Stimulated activated CD8-positive, alpha-beta memory T cell treated with anti-CD3 and anti-CD28 coated beads, Interleukin-7, amount 100 ng/mL, for 4 hours (primary cell): Measurements from ENCODE around the gene GPR153.

Experiments used
- DNase-seq, 2 donors: peaks; one replicate each; pipeline ENCODE4 v3.0.0-alpha.2; 2020; ENCODE audit warnings: low read depth in 2 of 2

Gene GPR153

GRCh38 chr1:6269720-6270400, 9.0 kb upstream of the GPR153 start:
- no peak for DNase-seq

GRCh38 chr1:6269296-6269695, 8.4 kb upstream of the GPR153 start:
- no peak for DNase-seq

- DNase-seq: no peak
Observed at GRCh38 chr1:6268415-6268814, 7.5 kb upstream of the GPR153 start.

- no peak for DNase-seq
Observed at GRCh38 chr1:6267686-6268322, 6.9 kb upstream of the GPR153 start.

- DNase-seq: no peak
Observed at GRCh38 chr1:6266641-6267040, 5.7 kb upstream of the GPR153 start.

- no peak for DNase-seq
Observed at GRCh38 chr1:6265151-6265550, 4.3 kb upstream of the GPR153 start.

- no peak for DNase-seq
Observed at GRCh38 chr1:6263716-6264115, 2.8 kb upstream of the GPR153 start.

- no peak for DNase-seq
Observed at GRCh38 chr1:6262555-6263420, 1.9 kb upstream of the GPR153 start.

GRCh38 chr1:6261615-6261995, 707 bp upstream of the GPR153 start:
- DNase-seq: no peak

- peak in 1 of 2 donors; percentile 26 for DNase-seq
Observed at GRCh38 chr1:6260433-6260934, 414 bp downstream of the GPR153 start.

- peak; percentile 59 to 78 for DNase-seq
Observed at GRCh38 chr1:6259491-6260362, 1.2 kb downstream of the GPR153 start.

- DNase-seq: no peak
Observed at GRCh38 chr1:6258675-6259074, 2.2 kb downstream of the GPR153 start.

GRCh38 chr1:6257541-6258069, 3.3 kb downstream of the GPR153 start:
- DNase-seq: no peak

- DNase-seq: no peak
Observed at GRCh38 chr1:6256645-6257044, 4.3 kb downstream of the GPR153 start.

GRCh38 chr1:6254691-6255090, 6.2 kb downstream of the GPR153 start:
- DNase-seq: no peak

- no peak for DNase-seq
Observed at GRCh38 chr1:6253380-6253779, 7.5 kb downstream of the GPR153 start.

GRCh38 chr1:6252374-6252710, 8.6 kb downstream of the GPR153 start:
- DNase-seq: no peak

GRCh38 chr1:6251681-6252373, 9.1 kb downstream of the GPR153 start:
- DNase-seq: no peak

GRCh38 chr1:6251233-6251632, 9.7 kb downstream of the GPR153 start:
- DNase-seq: no peak

GRCh38 chr1:6249739-6250689, 10.9 kb downstream of the GPR153 start:
- no peak for DNase-seq
